ENCODE measurements around the gene IL1RL2.

The IL1RL2 gene

DNA sequence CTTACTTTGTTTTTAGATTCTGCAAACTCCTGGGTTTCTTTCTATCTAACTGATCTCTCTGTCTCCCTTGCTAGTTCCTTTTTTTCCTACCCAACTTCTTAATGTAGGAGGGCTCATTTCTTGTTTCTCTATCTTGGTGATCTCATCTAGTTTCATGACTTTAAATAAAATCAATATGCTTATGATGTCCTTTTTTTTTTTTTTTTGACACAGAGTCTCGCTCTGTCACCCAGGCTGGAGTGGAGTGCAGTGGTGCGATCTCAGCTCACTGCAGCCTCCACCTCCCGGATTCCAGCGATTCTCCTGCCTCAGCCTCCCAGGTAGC lies 82.3 kb downstream of the IL1RL2 start:
- DNase-seq = no peak

DNA sequence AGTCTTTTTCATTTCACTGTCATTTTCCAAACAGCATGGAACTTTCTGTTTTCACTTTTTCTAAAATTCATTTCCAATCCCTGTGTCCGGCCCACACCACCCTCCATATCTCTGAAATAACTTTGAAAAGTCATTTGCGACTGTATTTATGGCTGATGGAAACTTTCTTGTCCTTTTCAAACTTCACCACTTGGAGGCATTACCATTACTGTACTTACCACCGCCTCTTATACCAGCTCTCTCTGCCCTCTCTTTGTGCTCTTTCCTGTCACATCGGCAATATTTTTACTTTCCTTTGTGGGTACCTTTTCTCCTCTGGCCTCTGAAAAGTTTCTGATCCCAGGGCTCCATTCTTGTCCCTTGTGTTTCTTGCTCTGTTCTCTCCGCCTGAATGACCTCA lies 85.0 kb downstream of the IL1RL2 start:
- DNase-seq = no peak

DNA sequence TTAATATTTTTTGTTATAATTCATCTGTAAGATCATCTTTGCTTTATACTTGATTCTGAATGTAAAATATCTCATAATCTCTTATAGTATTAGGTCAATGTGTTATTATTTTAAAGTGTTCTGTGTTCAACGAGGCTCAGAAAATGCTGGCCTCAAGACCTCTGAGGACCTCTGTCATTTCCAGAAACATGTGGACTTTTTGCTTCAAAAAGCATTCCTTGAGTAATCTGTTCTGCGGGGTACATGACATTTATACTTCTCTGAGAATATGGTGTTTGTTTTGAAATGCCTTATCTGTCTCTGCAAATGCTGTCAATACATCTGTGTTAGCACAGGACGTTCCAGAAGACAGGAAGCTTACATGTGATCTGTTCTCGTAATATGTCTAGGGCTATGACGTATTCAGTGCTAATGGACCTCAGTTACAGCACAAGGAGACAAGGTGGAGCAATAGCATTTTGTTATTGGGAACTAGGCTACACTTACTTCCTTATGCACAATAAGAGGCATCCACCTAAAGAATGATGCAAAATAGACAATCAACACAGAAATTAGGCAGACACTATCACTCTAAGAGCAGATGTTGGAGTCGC lies 86.9 kb downstream of the IL1RL2 start:
- DNase-seq = no peak

DNA sequence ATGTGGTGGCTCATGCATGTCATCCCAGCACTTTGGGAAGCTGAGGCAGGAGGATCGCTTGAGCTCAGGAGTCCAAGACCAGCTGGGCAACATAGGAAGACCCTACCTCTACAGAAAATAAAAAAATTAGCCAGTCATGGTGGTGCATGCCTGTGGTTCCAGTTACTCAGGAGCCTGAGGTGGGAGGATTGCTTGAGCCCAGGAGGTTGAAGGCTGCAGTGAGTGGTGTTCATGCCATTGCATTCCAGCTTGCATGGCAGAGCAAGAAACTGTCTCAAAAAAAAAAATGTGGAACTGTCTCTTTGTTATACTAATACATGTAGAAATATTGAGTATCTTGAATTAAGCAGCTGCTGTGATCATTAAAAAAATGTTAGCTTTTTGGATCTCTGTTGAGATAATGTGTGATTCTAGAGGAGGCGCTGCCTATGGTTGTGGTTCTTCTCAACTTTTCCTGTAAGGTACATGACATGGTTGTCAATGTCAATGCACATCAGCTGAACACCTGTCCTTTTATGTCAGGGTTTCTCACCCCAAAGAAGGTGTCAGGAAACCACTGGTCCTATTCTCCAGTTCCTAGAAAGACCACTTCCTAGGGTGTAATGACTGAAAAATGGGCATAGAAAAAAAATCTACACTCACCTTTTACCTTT lies 89.9 kb downstream of the IL1RL2 start:
- DNase-seq = no peak

DNA sequence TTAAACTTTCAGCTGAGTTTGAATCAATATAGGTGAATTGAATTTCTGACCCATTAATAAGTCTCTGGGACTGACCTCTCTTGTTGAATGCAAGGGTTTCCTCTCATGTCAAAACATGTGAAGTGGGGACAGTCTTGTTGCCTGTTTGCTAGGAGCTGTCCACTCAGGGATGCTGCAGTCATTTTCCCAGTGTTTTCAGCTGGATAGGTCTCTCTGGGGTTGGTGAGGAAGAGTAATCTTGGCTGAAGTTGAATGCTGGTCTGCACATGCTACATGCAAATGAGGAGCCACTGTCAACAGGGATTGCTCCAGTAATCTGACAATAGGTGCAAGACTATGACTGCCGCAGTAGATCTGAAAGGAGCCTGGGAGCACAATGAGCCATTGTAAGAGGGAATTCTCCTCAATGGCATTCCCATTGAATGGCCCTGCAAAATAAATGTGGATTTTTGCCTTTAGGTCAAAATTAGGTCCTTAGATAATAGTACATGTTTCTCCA lies 90.4 kb downstream of the IL1RL2 start:
- DNase-seq = no peak

DNA sequence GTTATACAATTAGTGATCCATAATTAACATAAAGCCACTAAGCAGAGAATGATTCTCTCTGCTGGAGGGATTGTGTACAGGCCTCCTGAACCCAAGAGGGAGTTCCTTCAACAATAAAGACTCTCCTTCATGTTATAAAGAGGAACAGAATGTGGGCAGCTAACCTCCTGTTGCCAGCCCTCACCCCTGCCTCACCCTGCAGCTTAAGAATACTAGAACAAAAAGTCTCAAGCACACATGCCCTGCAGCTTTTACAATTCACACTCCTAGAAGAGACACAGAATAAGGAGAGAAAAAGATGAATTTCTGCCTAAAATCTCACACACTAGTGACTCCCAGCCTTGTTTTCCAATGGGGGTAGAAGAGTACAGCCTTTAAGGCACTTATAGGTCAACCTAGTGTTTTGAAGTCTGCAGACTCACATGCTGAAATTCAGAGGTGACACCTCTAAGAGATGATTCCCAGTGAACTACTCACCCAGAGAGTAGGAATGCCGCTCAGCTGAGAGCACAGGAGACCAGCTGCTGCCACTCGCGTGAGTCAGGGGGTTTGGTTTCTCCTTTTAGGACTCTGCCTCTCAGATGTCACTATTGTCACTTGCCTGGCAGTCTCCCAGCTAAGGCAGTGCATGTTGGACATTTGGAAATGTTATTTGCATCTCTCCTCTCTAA lies 92.0 kb downstream of the IL1RL2 start:
- DNase-seq = no peak

DNA sequence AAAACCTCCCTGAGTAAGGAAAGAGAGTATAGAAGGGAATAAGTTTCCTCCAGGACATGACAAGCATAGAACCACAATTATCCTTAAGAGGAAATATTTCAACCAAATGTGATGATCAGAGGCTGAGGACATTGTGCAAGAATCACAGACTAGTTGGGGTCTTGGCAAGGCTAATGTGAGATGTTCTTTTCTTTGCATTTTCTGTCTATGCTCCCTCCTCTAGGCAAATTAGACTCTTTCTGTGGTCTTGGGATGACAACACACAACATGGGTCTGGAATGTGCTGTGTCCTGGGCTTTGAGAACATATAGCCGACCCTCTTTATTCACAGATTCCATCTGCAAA lies 92.5 kb downstream of the IL1RL2 start:
- DNase-seq = no peak

DNA sequence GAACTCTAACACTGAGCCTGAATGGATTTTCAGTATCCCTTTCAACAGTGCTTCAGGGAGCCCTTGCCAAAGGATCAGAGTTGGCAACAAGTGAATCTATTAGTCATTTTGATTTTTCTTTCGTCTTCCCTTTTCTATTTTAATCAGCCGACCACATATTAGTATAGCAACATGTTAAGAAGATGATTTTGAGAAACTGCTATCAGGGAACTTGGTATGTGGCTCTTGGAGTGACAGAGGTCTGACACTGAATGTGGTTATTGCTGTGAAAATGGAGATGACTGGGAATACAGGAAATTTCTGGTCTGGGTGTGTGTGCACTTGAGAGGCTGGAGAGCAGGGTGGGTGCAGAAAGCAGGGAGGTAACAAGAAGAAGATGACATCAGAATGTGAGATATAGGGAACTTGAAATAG lies 95.9 kb downstream of the IL1RL2 start:
- no peak for DNase-seq

DNA sequence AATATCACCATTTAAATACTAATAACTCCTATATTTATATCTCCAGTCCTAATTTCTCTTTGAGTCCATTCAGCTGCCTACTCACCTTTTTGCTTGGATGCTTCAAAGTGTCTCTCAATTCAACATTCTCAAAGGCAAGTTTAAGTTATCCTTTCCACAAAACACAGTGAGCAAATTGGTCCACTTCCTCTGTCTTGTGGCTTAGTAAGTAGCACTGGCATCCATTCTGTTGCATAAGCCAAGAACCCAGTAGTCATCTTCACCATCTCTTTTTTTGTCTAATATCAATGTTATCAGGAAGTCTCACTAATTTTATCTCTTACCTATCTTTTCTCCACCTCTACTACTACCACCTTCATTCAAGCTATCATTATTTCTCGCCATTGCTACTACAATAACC lies 97.2 kb downstream of the IL1RL2 start:
- no peak for DNase-seq

DNA sequence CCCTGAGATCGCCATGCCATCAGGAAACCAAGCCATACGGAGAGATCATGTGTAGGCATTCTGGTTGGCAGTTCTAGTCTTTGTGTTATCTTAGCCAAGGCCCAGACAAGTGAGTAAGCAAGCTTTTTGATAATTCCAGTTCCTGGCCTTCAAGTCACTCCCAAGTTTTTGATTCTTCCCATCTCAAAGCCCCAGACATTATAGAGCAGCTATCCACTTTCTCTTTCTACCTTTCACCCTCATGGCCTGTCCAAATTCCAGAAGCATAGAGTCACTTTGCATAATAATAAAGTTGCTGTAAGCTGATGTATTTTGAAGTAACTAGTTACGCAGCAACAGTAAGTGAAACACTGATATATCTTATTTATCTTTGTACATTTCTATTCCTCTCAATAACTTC lies 97.8 kb downstream of the IL1RL2 start:
- no peak for DNase-seq

DNA sequence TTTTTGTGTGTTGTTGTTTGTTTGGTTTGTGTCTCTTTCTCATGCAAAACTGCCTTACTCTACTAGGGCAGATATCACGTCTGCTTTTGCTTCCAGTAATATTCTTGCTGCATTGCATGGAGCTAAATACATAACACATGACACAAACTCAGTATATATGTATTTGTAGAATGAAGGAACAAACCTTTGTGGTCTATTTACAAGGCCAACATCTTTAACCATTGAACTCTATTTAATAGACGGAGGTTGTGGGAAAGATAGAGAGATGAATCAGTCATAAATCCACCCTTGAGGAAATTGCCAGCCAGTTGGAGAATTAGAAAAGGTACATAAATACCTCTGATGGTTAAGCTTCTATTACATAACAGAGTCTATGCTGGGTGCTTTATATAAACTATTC lies 98.5 kb downstream of the IL1RL2 start:
- DNase-seq = no peak

DNA sequence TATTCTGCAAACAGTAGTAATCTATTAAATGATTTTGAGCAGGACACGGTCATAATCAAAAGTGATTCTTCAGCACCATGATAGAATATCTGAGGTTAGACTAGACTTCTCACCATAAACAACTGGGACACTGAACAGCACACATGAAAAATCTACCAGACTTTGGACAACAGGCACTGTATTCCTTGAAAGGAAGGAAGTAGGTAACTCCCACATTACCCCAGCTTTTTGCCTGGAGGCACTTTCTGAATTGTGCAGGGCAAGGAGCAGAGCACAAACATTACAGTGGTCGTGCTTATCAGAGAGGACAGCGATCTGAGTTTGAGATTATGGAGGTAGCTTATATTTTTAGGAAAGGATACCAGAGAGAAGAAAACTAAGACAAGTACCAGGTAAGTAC lies 99.2 kb downstream of the IL1RL2 start:
- no peak for DNase-seq

DNA sequence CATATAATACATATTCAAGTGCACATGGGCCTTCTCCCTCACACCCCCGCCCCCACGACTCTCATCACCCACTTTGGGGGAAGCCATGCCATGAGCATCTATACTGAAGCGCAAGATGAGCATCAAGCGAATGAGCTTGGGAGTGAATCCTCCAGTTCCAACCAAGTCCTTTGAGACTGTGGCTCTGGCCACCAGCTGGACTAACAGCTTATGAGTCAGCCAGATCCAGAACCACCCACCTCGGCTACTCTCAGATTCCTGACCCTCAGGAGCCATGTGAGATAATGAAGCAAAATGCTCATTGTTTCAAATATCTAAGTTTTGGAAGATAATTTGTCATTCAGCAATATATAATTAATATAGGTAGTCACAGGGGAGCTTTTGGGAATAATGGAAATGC lies 102.3 kb downstream of the IL1RL2 start:
- no peak for DNase-seq
